Measurements from ENCODE around the gene ETFDH.
A peak's percentile ranks its signal among the peaks of the same experiment; 100 is the strongest.

DNA sequence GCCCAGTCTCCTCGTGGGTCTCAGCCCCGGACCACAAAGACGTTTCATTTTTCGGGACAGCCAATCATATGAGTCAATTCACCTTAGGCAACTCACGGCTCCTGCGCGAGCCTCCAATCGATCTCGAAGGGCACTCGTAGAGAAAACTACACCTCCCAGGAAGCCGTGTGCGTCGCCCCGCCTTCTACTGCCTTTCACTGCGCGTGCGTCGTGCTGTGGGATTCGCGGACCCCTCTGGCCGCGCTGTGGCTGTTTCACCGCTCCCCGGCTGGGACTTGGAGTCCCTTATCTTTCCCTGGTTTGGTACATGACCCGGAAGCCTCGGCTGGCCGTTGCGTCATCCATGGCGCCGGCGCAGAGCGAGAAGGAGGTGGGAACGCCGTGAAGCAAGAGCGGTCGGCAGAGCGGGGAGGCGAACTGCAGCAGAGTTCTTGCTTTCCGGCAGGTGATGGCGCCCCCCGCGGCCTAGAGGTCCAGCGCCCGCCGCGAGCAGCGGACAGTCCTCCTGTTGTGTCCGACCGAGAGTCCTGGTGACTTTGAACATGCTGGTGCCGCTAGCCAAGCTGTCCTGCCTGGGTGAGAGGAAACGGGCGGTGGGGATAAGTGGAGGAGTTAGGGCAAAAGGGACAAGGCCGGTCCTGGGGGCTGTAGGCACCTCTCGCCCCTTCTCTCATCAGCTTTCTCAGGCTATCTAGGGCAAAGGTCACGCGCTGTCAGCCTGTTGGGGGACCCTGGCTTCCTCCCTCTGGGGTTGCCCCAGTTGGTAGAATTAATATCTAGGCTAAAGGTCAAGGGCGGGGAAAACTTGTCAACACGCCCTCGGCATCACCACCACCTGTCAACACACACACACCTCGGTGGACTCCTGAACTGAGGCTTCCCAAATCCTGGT is at the start of gene ETFDH:
- TF ChIP-seq, protein P1, sequence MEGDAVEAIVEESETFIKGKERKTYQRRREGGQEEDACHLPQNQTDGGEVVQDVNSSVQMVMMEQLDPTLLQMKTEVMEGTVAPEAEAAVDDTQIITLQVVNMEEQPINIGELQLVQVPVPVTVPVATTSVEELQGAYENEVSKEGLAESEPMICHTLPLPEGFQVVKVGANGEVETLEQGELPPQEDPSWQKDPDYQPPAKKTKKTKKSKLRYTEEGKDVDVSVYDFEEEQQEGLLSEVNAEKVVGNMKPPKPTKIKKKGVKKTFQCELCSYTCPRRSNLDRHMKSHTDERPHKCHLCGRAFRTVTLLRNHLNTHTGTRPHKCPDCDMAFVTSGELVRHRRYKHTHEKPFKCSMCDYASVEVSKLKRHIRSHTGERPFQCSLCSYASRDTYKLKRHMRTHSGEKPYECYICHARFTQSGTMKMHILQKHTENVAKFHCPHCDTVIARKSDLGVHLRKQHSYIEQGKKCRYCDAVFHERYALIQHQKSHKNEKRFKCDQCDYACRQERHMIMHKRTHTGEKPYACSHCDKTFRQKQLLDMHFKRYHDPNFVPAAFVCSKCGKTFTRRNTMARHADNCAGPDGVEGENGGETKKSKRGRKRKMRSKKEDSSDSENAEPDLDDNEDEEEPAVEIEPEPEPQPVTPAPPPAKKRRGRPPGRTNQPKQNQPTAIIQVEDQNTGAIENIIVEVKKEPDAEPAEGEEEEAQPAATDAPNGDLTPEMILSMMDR (optimal IDR thresholded peaks at IDR 0.05 in 1 of 3, IDR thresholded peaks at IDR 0.05 in 1 of 3, conservative IDR thresholded peaks at IDR 0.05 in 1 of 3; ENCODE audit: extremely low read depth in 1 of 3, insufficient read depth in 2 of 3, low read length in 3 of 3): peak; percentile 66 to 92 (median 79)
- TF ChIP-seq EZH2 (IDR thresholded peaks at IDR 0.05; ENCODE audit: low read length): no peak

Data from keratinocyte (primary cell).